HEK293 (cell line): Measurements from ENCODE around the gene DOK6.

Source experiments
- CTCF ChIA-PET: fragments of 350-600 bp; formaldehyde crosslinking; extraction: SDS; loops from one replicate; lab custom pipeline; 2021; ENCODE audit warnings: antibody characterized with exemption; lab: Yijun Ruan, JAX
- POLR2A ChIA-PET: fragments of 300-600 bp; formaldehyde crosslinking; extraction: SDS; loops from one replicate; lab custom pipeline; 2020; ENCODE audit warnings: antibody characterized with exemption, inconsistent platforms; lab: Yijun Ruan, JAX
- H3K27ac ChIP-seq: fragments of 200-500 bp; sonication (Bioruptor generic); 2 replicates; pipeline ENCODE4 v1.5.1; 2014; ENCODE audit warnings: low read depth, low read length, control low read depth, inconsistent platforms; ENCODE audit errors: extremely low read depth
- H3K36me3 ChIP-seq, 2 experiments: fragments of 200-500 bp in 1 of 2; sonication (Bioruptor generic) in 1 of 2; 1 replicate in 1 of 2; 2 replicates in 1 of 2; pipeline ENCODE4 v1.5.1; 2014 to 2017; ENCODE audit warnings: inconsistent platforms in 2 of 2, low read length in 2 of 2; ENCODE audit not compliant: control insufficient read depth in 2 of 2, insufficient read depth in 1 of 2
- H3K4me1 ChIP-seq: fragments of 200-500 bp; sonication (Bioruptor generic); 2 replicates; pipeline ENCODE4 v1.5.1; 2014; ENCODE audit warnings: mild to moderate bottlenecking, low read length, inconsistent platforms; ENCODE audit not compliant: control insufficient read depth, insufficient read depth
- H3K4me3 ChIP-seq: 2 replicates; pipeline ENCODE4 v1.5.1; 2011; ENCODE audit warnings: low read depth, mild to moderate bottlenecking, control low read depth, low read length, moderate library complexity
- H3K9me3 ChIP-seq: fragments of 200-500 bp; sonication (Bioruptor generic); 2 replicates; pipeline ENCODE4 v1.5.1; 2014; ENCODE audit warnings: low read depth, low read length, inconsistent platforms; ENCODE audit not compliant: control insufficient read depth, insufficient read depth
- GLIS2 ChIP-seq: fragments of 450-650 bp; formaldehyde crosslinking; IDR thresholded peaks from 2 replicates; pipeline ENCODE4 v1.5.1; 2016; ENCODE audit warnings: missing biosample characterization, missing genetic modification characterization
- KLF1 ChIP-seq: fragments of 450-650 bp; formaldehyde crosslinking; IDR thresholded peaks from 2 replicates; pipeline ENCODE4 v1.5.1; 2016; ENCODE audit warnings: missing biosample characterization, missing genetic modification characterization
- OSR2 ChIP-seq: fragments of 450-650 bp; formaldehyde crosslinking; IDR thresholded peaks from 2 replicates; pipeline ENCODE4 v1.5.1; 2016; ENCODE audit warnings: missing biosample characterization, missing genetic modification characterization
- SP2 ChIP-seq: fragments of 450-650 bp; formaldehyde crosslinking; IDR thresholded peaks from 2 replicates; pipeline ENCODE4 v1.5.1; 2016; ENCODE audit warnings: missing biosample characterization, missing genetic modification characterization
- ZFP3 ChIP-seq: fragments of 450-650 bp; formaldehyde crosslinking; IDR thresholded peaks from 2 replicates; pipeline ENCODE4 v1.5.1; 2016; ENCODE audit warnings: low read depth, missing biosample characterization, missing genetic modification characterization
- ZNF138 ChIP-seq: fragments of 450-650 bp; formaldehyde crosslinking; IDR thresholded peaks from 2 replicates; pipeline ENCODE4 v1.5.1; 2016; ENCODE audit warnings: missing biosample characterization, missing genetic modification characterization, borderline replicate concordance
- ZNF140 ChIP-seq: fragments of 450-650 bp; formaldehyde crosslinking; IDR thresholded peaks from 2 replicates; pipeline ENCODE4 v1.5.1; 2016; ENCODE audit warnings: missing biosample characterization, missing genetic modification characterization
- ZNF146 ChIP-seq: fragments of 450-650 bp; formaldehyde crosslinking; IDR thresholded peaks from 2 replicates; pipeline ENCODE4 v1.5.1; 2016; ENCODE audit warnings: missing biosample characterization, missing genetic modification characterization
- ZNF2 ChIP-seq: fragments of 450-650 bp; formaldehyde crosslinking; IDR thresholded peaks from 2 replicates; pipeline ENCODE4 v1.5.1; 2016; ENCODE audit warnings: missing biosample characterization, missing genetic modification characterization
- ZNF623 ChIP-seq: fragments of 450-650 bp; formaldehyde crosslinking; IDR thresholded peaks from 2 replicates; pipeline ENCODE4 v1.5.1; 2016; ENCODE audit warnings: missing biosample characterization, missing genetic modification characterization
- ZNF664 ChIP-seq: fragments of 450-650 bp; formaldehyde crosslinking; IDR thresholded peaks from 2 replicates; pipeline ENCODE4 v1.5.1; 2016; ENCODE audit warnings: missing biosample characterization, missing genetic modification characterization
- TF ChIP-seq, protein P1 (sequence below): fragments of 450-650 bp; formaldehyde crosslinking; conservative IDR thresholded peaks from 2 replicates; pipeline ENCODE4 v1.5.1; 2016; ENCODE audit warnings: low read depth, missing biosample characterization, missing genetic modification characterization
- TF ChIP-seq, protein P2 (sequence below): fragments of 450-650 bp; formaldehyde crosslinking; IDR thresholded peaks from 2 replicates; pipeline ENCODE4 v1.5.1; 2017; ENCODE audit warnings: missing biosample characterization, missing genetic modification characterization
- TF ChIP-seq, protein P3 (sequence below): fragments of 450-650 bp; formaldehyde crosslinking; IDR thresholded peaks from 2 replicates; pipeline ENCODE4 v1.5.1; 2017; ENCODE audit warnings: missing biosample characterization, missing genetic modification characterization
- TF ChIP-seq, protein P4 (sequence below): fragments of 450-650 bp; formaldehyde crosslinking; IDR thresholded peaks from 2 replicates; pipeline ENCODE4 v1.5.1; 2016; ENCODE audit warnings: missing biosample characterization, missing genetic modification characterization
- TF ChIP-seq, protein P5 (sequence below): fragments of 450-650 bp; formaldehyde crosslinking; IDR thresholded peaks from 2 replicates; pipeline ENCODE4 v1.5.1; 2016; ENCODE audit warnings: missing biosample characterization, missing genetic modification characterization, borderline replicate concordance
- TF ChIP-seq, protein P6 (sequence below): fragments of 450-650 bp; formaldehyde crosslinking; IDR thresholded peaks from 2 replicates; pipeline ENCODE4 v1.5.1; 2017; ENCODE audit warnings: missing biosample characterization, missing genetic modification characterization

DOK6 gene

DNA sequence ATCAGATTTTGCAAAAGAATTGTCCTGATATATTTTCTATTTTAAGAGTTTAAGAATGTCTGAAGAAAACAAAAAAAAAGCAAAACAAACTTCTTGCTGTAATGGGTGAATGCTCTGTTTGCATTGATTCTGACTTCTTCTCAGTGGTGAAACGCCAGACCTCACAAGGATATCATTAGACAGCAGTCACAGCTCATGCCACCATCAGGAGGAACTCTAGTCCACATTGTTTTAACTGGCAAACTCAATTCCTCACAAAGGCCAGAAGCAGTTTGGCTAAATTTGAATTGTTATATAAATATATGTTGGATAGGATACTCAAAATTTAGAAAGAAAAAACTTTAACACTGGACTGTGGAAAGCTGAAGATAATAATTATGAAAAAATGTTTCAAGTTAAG, 89.4 kb downstream of the DOK6 start:
- Histone ChIP-seq H3K4me1 (no peaks in the 10 kb centered on the region), H3K27ac (no peak overlapping the region), H3K36me3 (no peaks in the 10 kb centered on the region), H3K9me3 (no peaks in the 10 kb centered on the region; the same call in 1 of the 2 replicates), H3K4me3 (no peak overlapping the region)
- CTCF ChIA-PET, result no interaction called here
- POLR2A ChIA-PET, result no interaction called here
- no peak for TF ChIP-seq KLF1 (tag by site-specific recombination)

DNA sequence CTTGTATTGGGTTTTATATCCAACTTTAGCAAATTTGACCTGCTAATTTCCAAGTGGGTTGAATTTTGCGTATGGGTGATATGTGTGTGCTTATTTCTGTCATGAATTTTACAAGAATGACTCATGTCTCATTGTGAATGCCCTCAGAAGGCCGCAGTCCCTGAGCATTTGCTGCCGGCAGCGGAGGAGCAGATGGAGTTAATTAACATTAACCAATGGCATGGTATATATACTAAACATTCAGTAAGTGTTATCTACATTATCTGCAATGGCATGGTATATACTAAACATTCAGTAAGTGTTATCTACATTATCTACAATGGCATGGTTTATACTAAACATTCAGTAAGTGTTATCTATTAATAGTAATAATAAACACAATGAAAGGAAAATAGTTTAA, 90.1 kb downstream of the DOK6 start:
- Histone ChIP-seq H3K9me3 (no peaks in the 10 kb centered on the region; the same call in 1 of the 2 replicates), H3K27ac (no peak overlapping the region), H3K4me1 (no peaks in the 10 kb centered on the region), H3K36me3 (no peaks in the 10 kb centered on the region), H3K4me3 (no peak overlapping the region)
- ChIA-PET POLR2A (no interaction called here), CTCF (no interaction called here)
- no peak for TF ChIP-seq ZNF623 (tag by site-specific recombination)
- TF ChIP-seq, protein P1, sequence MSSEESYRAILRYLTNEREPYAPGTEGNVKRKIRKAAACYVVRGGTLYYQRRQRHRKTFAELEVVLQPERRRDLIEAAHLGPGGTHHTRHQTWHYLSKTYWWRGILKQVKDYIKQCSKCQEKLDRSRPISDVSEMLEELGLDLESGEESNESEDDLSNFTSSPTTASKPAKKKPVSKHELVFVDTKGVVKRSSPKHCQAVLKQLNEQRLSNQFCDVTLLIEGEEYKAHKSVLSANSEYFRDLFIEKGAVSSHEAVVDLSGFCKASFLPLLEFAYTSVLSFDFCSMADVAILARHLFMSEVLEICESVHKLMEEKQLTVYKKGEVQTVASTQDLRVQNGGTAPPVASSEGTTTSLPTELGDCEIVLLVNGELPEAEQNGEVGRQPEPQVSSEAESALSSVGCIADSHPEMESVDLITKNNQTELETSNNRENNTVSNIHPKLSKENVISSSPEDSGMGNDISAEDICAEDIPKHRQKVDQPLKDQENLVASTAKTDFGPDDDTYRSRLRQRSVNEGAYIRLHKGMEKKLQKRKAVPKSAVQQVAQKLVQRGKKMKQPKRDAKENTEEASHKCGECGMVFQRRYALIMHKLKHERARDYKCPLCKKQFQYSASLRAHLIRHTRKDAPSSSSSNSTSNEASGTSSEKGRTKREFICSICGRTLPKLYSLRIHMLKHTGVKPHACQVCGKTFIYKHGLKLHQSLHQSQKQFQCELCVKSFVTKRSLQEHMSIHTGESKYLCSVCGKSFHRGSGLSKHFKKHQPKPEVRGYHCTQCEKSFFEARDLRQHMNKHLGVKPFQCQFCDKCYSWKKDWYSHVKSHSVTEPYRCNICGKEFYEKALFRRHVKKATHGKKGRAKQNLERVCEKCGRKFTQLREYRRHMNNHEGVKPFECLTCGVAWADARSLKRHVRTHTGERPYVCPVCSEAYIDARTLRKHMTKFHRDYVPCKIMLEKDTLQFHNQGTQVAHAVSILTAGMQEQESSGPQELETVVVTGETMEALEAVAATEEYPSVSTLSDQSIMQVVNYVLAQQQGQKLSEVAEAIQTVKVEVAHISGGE (tag by site-specific recombination), result no peak
- TF ChIP-seq OSR2, result no peak
- TF ChIP-seq, protein P2, sequence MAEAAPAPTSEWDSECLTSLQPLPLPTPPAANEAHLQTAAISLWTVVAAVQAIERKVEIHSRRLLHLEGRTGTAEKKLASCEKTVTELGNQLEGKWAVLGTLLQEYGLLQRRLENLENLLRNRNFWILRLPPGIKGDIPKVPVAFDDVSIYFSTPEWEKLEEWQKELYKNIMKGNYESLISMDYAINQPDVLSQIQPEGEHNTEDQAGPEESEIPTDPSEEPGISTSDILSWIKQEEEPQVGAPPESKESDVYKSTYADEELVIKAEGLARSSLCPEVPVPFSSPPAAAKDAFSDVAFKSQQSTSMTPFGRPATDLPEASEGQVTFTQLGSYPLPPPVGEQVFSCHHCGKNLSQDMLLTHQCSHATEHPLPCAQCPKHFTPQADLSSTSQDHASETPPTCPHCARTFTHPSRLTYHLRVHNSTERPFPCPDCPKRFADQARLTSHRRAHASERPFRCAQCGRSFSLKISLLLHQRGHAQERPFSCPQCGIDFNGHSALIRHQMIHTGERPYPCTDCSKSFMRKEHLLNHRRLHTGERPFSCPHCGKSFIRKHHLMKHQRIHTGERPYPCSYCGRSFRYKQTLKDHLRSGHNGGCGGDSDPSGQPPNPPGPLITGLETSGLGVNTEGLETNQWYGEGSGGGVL (tag by site-specific recombination), result no peak
- TF ChIP-seq, protein P3, sequence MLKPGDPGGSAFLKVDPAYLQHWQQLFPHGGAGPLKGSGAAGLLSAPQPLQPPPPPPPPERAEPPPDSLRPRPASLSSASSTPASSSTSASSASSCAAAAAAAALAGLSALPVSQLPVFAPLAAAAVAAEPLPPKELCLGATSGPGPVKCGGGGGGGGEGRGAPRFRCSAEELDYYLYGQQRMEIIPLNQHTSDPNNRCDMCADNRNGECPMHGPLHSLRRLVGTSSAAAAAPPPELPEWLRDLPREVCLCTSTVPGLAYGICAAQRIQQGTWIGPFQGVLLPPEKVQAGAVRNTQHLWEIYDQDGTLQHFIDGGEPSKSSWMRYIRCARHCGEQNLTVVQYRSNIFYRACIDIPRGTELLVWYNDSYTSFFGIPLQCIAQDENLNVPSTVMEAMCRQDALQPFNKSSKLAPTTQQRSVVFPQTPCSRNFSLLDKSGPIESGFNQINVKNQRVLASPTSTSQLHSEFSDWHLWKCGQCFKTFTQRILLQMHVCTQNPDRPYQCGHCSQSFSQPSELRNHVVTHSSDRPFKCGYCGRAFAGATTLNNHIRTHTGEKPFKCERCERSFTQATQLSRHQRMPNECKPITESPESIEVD (tag by site-specific recombination), result no peak
- no peak for TF ChIP-seq GLIS2 (tag by site-specific recombination)
- TF ChIP-seq ZNF140, result no peak

DNA sequence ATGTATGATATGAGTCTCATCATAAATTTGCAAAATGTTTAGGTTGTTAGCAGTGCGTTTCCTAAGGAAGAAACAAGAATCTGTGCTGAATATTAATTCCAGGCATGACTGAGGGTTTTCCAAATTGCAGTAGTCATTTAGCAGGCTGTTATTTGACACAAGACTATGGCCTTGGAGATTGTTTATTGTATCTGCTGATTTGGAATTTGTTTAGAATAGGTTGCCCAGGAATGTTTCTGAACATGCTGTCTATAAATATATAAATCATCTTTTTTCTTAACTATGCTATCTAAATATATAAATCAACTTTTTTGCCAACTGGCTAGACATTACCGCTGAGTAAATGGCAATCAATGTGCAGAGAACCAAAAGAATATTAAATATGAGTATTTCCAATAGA, 90.9 kb downstream of the DOK6 start:
- CTCF ChIA-PET, result no interaction called here
- no peak overlapping the region for H3K4me3 ChIP-seq
- POLR2A ChIA-PET, result no interaction called here
- H3K4me1 ChIP-seq, result no peaks in the 10 kb centered on the region
- no peak overlapping the region for H3K27ac ChIP-seq
- H3K36me3 ChIP-seq, result no peaks in the 10 kb centered on the region
- no peaks in the 10 kb centered on the region; the same call in 1 of the 2 replicates for H3K9me3 ChIP-seq
- TF ChIP-seq SP2 (tag by site-specific recombination) (no peak), ZNF2 (no peak), ZNF146 (tag by site-specific recombination) (no peak), ZNF664 (tag by site-specific recombination) (no peak), ZNF138 (tag by site-specific recombination) (no peak), ZFP3 (tag by site-specific recombination) (no peak)
- TF ChIP-seq, protein P4, sequence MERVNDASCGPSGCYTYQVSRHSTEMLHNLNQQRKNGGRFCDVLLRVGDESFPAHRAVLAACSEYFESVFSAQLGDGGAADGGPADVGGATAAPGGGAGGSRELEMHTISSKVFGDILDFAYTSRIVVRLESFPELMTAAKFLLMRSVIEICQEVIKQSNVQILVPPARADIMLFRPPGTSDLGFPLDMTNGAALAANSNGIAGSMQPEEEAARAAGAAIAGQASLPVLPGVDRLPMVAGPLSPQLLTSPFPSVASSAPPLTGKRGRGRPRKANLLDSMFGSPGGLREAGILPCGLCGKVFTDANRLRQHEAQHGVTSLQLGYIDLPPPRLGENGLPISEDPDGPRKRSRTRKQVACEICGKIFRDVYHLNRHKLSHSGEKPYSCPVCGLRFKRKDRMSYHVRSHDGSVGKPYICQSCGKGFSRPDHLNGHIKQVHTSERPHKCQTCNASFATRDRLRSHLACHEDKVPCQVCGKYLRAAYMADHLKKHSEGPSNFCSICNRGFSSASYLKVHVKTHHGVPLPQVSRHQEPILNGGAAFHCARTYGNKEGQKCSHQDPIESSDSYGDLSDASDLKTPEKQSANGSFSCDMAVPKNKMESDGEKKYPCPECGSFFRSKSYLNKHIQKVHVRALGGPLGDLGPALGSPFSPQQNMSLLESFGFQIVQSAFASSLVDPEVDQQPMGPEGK (tag by site-specific recombination), result no peak
- TF ChIP-seq, protein P5, sequence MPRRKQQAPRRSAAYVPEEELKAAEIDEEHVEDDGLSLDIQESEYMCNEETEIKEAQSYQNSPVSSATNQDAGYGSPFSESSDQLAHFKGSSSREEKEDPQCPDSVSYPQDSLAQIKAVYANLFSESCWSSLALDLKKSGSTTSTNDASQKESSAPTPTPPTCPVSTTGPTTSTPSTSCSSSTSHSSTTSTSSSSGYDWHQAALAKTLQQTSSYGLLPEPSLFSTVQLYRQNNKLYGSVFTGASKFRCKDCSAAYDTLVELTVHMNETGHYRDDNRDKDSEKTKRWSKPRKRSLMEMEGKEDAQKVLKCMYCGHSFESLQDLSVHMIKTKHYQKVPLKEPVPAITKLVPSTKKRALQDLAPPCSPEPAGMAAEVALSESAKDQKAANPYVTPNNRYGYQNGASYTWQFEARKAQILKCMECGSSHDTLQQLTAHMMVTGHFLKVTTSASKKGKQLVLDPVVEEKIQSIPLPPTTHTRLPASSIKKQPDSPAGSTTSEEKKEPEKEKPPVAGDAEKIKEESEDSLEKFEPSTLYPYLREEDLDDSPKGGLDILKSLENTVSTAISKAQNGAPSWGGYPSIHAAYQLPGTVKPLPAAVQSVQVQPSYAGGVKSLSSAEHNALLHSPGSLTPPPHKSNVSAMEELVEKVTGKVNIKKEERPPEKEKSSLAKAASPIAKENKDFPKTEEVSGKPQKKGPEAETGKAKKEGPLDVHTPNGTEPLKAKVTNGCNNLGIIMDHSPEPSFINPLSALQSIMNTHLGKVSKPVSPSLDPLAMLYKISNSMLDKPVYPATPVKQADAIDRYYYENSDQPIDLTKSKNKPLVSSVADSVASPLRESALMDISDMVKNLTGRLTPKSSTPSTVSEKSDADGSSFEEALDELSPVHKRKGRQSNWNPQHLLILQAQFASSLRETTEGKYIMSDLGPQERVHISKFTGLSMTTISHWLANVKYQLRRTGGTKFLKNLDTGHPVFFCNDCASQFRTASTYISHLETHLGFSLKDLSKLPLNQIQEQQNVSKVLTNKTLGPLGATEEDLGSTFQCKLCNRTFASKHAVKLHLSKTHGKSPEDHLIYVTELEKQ, result no peak
- TF ChIP-seq, protein P6, sequence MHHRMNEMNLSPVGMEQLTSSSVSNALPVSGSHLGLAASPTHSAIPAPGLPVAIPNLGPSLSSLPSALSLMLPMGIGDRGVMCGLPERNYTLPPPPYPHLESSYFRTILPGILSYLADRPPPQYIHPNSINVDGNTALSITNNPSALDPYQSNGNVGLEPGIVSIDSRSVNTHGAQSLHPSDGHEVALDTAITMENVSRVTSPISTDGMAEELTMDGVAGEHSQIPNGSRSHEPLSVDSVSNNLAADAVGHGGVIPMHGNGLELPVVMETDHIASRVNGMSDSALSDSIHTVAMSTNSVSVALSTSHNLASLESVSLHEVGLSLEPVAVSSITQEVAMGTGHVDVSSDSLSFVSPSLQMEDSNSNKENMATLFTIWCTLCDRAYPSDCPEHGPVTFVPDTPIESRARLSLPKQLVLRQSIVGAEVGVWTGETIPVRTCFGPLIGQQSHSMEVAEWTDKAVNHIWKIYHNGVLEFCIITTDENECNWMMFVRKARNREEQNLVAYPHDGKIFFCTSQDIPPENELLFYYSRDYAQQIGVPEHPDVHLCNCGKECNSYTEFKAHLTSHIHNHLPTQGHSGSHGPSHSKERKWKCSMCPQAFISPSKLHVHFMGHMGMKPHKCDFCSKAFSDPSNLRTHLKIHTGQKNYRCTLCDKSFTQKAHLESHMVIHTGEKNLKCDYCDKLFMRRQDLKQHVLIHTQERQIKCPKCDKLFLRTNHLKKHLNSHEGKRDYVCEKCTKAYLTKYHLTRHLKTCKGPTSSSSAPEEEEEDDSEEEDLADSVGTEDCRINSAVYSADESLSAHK (tag by site-specific recombination), result no peak
